Neural cell (in vitro differentiated cells): ENCODE results near the gene DPM3. TPM values are rescaled to one million over a fixed set of nuclear protein-coding genes. Genes with fewer than 3 reads are reported as not detected.
A peak's percentile ranks its signal among the peaks of the same experiment; 100 is the strongest.

ENCODE experiments used
- H2AFZ ChIP-seq: fragments of 200-600, 300-800 bp; sonication (generic), shearing (Covaris generic); 2 replicates; pipeline ENCODE4 v1.6.0; 2014; ENCODE audit warnings: low read depth, mild to moderate bottlenecking, antibody characterized with exemption, low read length, moderate library complexity
- H3F3A ChIP-seq: fragments of 200-600 bp; shearing (Covaris generic); 2 replicates; pipeline ENCODE4 v1.6.1; 2016; ENCODE audit warnings: mild to moderate bottlenecking, moderate library complexity, mixed read lengths, antibody characterized with exemption, low read length; ENCODE audit not compliant: insufficient read depth, poor library complexity, severe bottlenecking
- H3K27ac ChIP-seq: fragments of 200-600, 300-800 bp; sonication (generic), shearing (Covaris generic); 2 replicates; pipeline ENCODE4 v1.5.1; 2014; ENCODE audit warnings: mild to moderate bottlenecking, low read length, moderate library complexity
- H3K27me3 ChIP-seq: fragments of 300-800, 200-600 bp; sonication (generic), shearing (Covaris generic); 2 replicates; pipeline ENCODE4 v1.6.0; 2014; ENCODE audit warnings: mild to moderate bottlenecking, low read depth, low read length, moderate library complexity; ENCODE audit not compliant: insufficient read depth
- H3K36me3 ChIP-seq: fragments of 300-800, 200-600 bp; sonication (generic), shearing (Covaris generic); 2 replicates; pipeline ENCODE4 v1.5.1; 2014; ENCODE audit warnings: mild to moderate bottlenecking, antibody characterized with exemption, low read length, moderate library complexity; ENCODE audit not compliant: insufficient read depth
- H3K4me2 ChIP-seq: fragments of 300-800, 200-600 bp; sonication (generic), shearing (Covaris generic); 2 replicates; pipeline ENCODE4 v1.6.0; 2014; ENCODE audit warnings: mild to moderate bottlenecking, low read length
- H3K4me3 ChIP-seq: fragments of 300-800, 200-600 bp; sonication (generic), shearing (Covaris generic); 2 replicates; pipeline ENCODE4 v1.5.1; 2014; ENCODE audit warnings: mild to moderate bottlenecking, low read length, moderate library complexity
- H3K79me2 ChIP-seq: fragments of 200-600 bp; shearing (Covaris generic); replicated peaks from 2 replicates; pipeline ENCODE4 v1.6.0; 2014; ENCODE audit warnings: mild to moderate bottlenecking, low read length, moderate library complexity; ENCODE audit not compliant: insufficient read depth
- H3K9ac ChIP-seq: fragments of 300-800, 200-600 bp; sonication (generic), shearing (Covaris generic); 2 replicates; pipeline ENCODE4 v1.6.1; 2016; ENCODE audit warnings: mild to moderate bottlenecking, low read length, mixed read lengths
- H3K9me2 ChIP-seq: fragments of 200-600 bp; shearing (Covaris generic); 2 replicates; pipeline ENCODE4 v1.6.1; 2016; ENCODE audit warnings: mild to moderate bottlenecking, low read length, mixed read lengths; ENCODE audit not compliant: insufficient read depth
- H3K9me3 ChIP-seq: fragments of 200-600, 300-800 bp; sonication (generic), shearing (Covaris generic); 2 replicates; pipeline ENCODE4 v1.6.1; 2016; ENCODE audit warnings: mild to moderate bottlenecking, mixed run types, low read length, moderate library complexity, mixed read lengths
- H4K20me1 ChIP-seq: fragments of 200-600 bp; shearing (Covaris generic); 2 replicates; pipeline ENCODE4 v1.6.1; 2016; ENCODE audit warnings: mild to moderate bottlenecking, mixed run types; ENCODE audit not compliant: insufficient read depth
- CTCF ChIP-seq: fragments of 450-650 bp; IDR thresholded peaks from 2 replicates; pipeline ENCODE4 v1.5.1; 2014; ENCODE audit warnings: antibody characterized with exemption, mild to moderate bottlenecking, moderate library complexity; ENCODE audit not compliant: poor library complexity, severe bottlenecking
- EP300 ChIP-seq: fragments of 450-650 bp; conservative IDR thresholded peaks from 2 replicates; pipeline ENCODE4 v1.6.1; 2014; ENCODE audit warnings: antibody characterized with exemption, mild to moderate bottlenecking, moderate library complexity; ENCODE audit not compliant: poor library complexity, severe bottlenecking
- EZH2 ChIP-seq: fragments of 200-600, 300-800 bp; shearing (Covaris generic), sonication (generic); IDR thresholded peaks from 2 replicates; pipeline ENCODE4 v1.6.1; 2014; ENCODE audit warnings: antibody characterized with exemption, low read length, borderline replicate concordance, mild to moderate bottlenecking; ENCODE audit not compliant: insufficient read depth, poor library complexity, severe bottlenecking
- MXI1 ChIP-seq: fragments of 450-650 bp; conservative IDR thresholded peaks from 2 replicates; pipeline ENCODE4 v1.6.1; 2014; ENCODE audit warnings: antibody characterized with exemption, mild to moderate bottlenecking; ENCODE audit not compliant: poor library complexity, severe bottlenecking
- POLR2AphosphoS5 ChIP-seq: IDR thresholded peaks from 2 replicates; pipeline ENCODE4 v1.6.1; 2012
- RAD21 ChIP-seq: fragments of 450-650 bp; conservative IDR thresholded peaks from 2 replicates; pipeline ENCODE4 v1.6.1; 2014; ENCODE audit warnings: antibody characterized with exemption, mild to moderate bottlenecking, moderate library complexity
- REST ChIP-seq: IDR thresholded peaks from 2 replicates; pipeline ENCODE4 v1.6.1; 2012; ENCODE audit warnings: borderline replicate concordance
- SMC3 ChIP-seq: fragments of 450-650 bp; conservative IDR thresholded peaks from 2 replicates; pipeline ENCODE4 v1.6.1; 2014; ENCODE audit warnings: antibody characterized with exemption, mild to moderate bottlenecking, moderate library complexity; ENCODE audit not compliant: poor library complexity
- TAF1 ChIP-seq: IDR thresholded peaks from 2 replicates; pipeline ENCODE4 v1.6.1; 2012; ENCODE audit warnings: low read depth
- polyA plus RNA-seq: library from polyadenylated mRNA; depleted of rRNA; stranded (reverse); fragments of >200 nt; gene quantifications from 2 replicates; pipeline ENCODE4 v1.2.3, GENCODE V29; 2014

Gene DPM3
- polyA plus RNA-seq, 1 donor from 2014 or later: 150 TPM

- H3K36me3 ChIP-seq: peaks cover 13% of the 10 kb centered on the region
- H3K9me2 ChIP-seq: no peaks in the 10 kb centered on the region
- peak within 1 kb of the TSS; percentile 93 for H3K4me3 ChIP-seq
- peaks cover 37% of the 10 kb centered on the region for H3K79me2 ChIP-seq
- no peaks in the 10 kb centered on the region for H4K20me1 ChIP-seq
- no peak for TF ChIP-seq EZH2
- peak; percentile 71 for TF ChIP-seq REST
- TF ChIP-seq RAD21: no peak
- TF ChIP-seq MXI1: peak; percentile 3
- peak; percentile 90 for TF ChIP-seq POLR2AphosphoS5
- TF ChIP-seq TAF1: peak; percentile 75
- TF ChIP-seq EP300: no peak
- no peaks in the 10 kb centered on the region for H3K9me3 ChIP-seq
- H3K9ac ChIP-seq: peak within 1 kb of the TSS; percentile 100
- peak within 1 kb of the TSS; percentile 91 for H3K4me2 ChIP-seq
- peaks cover 5% of the 10 kb centered on the region for H3F3A ChIP-seq
- H3K27me3 ChIP-seq: no peaks in the 10 kb centered on the region
- H3K27ac ChIP-seq: peak within 1 kb of the TSS; percentile 99
- peak within 1 kb of the TSS; percentile 85 for H2AFZ ChIP-seq
Observed at GRCh38 chr1:155173478-155174323, 33.4 kb upstream of the DPM3 start, which contains the start of gene TRIM46. TSS of gene TRIM46 (plus strand) at chr1:155173849. CDS start at chr1:155173967, 118 bp downstream.

- H2AFZ ChIP-seq: peak within 1 kb of the TSS; percentile 85
- H3K9me3 ChIP-seq: no peaks in the 10 kb centered on the region
Observed at GRCh38 chr1:155172732-155173477, 32.6 kb upstream of the DPM3 start, which contains the start of gene KRTCAP2. TSS of gene KRTCAP2 (minus strand) at chr1:155173304. CDS start at chr1:155173224, 80 bp downstream.

More at GRCh38 chr1:155172732-155173477, 32.6 kb upstream of the DPM3 start, which contains the start of gene KRTCAP2:
- peak within 1 kb of the TSS; percentile 100 for H3K9ac ChIP-seq
- peaks cover 5% of the 10 kb centered on the region for H3F3A ChIP-seq
- H3K79me2 ChIP-seq: peaks cover 37% of the 10 kb centered on the region
- peak within 1 kb of the TSS; percentile 93 for H3K4me3 ChIP-seq
- H3K36me3 ChIP-seq: peaks cover 12% of the 10 kb centered on the region
- peak within 1 kb of the TSS; percentile 91 for H3K4me2 ChIP-seq
- no peaks in the 10 kb centered on the region for H4K20me1 ChIP-seq
- TF ChIP-seq TAF1 (peak; percentile 89), EP300 (peak; percentile 14), SMC3 (peak; percentile 65), REST (peak; percentile 85), CTCF (peak; percentile 99), RAD21 (peak; percentile 68), EZH2 (no peak), MXI1 (peak; percentile 27), POLR2AphosphoS5 (peak; percentile 91)
- peak within 1 kb of the TSS; percentile 99 for H3K27ac ChIP-seq
- H3K27me3 ChIP-seq: no peaks in the 10 kb centered on the region
- H3K9me2 ChIP-seq: no peaks in the 10 kb centered on the region
